ENCODE results near the gene PTPRT.

DNA sequence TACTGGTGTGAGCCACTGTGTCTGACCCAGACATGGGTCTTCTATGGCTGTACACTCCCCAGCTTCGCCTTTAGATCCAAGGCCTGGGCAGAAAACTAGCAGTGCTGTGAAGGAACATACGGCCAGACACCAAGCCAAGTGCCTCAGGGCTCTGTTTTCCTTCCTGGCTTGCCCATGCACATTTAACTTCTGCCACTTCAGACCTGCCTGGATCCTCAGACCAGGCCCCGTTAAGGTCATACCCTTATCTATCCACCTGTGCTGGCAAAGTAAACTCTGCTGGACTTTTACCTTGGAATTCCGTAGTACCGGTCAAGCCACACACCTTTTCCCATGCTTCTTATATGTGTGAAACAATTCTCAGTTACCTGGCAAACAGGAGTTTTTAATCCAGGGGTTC lies 644.8 kb downstream of the PTPRT start:
- no peak for TF ChIP-seq CTCF (IDR thresholded peaks at IDR 0.05)
- TF ChIP-seq POLR2AphosphoS5 (IDR thresholded peaks at IDR 0.05; ENCODE audit: insufficient read depth in 1 of 2, low read depth in 1 of 2), result no peak
- TF ChIP-seq POLR2A (IDR thresholded peaks at IDR 0.05), result no peak
